ENCODE results near the gene C10orf90.

DNA sequence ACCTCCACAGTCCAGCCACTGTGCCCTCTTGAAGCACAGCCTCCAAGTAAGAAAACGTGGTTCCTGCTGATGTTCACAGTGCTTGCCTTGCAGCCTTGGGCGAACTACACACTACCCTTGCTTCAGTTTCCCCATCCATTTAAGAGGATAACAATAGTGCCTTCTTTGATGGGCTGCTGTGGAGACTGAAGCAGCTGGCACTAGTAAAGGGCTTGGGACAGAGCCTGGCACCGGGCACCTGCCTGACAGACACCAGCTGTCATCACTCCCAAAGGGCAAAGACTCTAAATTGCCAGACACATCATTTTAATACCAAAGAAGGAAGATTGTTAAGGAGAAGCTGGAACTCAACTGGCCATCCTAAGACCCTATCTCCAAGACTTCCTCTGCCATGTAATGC is 3.1 kb upstream of the C10orf90 start:
- TF ChIP-seq, protein P1, sequence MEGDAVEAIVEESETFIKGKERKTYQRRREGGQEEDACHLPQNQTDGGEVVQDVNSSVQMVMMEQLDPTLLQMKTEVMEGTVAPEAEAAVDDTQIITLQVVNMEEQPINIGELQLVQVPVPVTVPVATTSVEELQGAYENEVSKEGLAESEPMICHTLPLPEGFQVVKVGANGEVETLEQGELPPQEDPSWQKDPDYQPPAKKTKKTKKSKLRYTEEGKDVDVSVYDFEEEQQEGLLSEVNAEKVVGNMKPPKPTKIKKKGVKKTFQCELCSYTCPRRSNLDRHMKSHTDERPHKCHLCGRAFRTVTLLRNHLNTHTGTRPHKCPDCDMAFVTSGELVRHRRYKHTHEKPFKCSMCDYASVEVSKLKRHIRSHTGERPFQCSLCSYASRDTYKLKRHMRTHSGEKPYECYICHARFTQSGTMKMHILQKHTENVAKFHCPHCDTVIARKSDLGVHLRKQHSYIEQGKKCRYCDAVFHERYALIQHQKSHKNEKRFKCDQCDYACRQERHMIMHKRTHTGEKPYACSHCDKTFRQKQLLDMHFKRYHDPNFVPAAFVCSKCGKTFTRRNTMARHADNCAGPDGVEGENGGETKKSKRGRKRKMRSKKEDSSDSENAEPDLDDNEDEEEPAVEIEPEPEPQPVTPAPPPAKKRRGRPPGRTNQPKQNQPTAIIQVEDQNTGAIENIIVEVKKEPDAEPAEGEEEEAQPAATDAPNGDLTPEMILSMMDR (conservative IDR thresholded peaks at IDR 0.05 in 1 of 2, IDR thresholded peaks at IDR 0.05 in 1 of 2; ENCODE audit: extremely low read depth in 1 of 2, insufficient read depth in 1 of 2, low read depth in 1 of 2, low read length in 2 of 2), result no peak
- TF ChIP-seq EZH2 (IDR thresholded peaks at IDR 0.05; ENCODE audit: borderline replicate concordance, low read length), result no peak
